Lower lobe of right lung (tissue), 2 donors: ENCODE data around the gene CLEC2A. TPM values are rescaled to one million over a fixed set of nuclear protein-coding genes. Genes with fewer than 3 reads are reported as not detected.
"Not testable (repeated sequence)": the region's sequence is repeated elsewhere in the genome, so short reads cannot be mapped to it uniquely, and the experiment has no call there.

ENCODE experiments used
- ATAC-seq, 2 donors: fragments of 200-7000 bp; cut with Tn5 transposase; one replicate each; pipeline ENCODE4 v1.9.1; 2020 to 2022; ENCODE audit warnings: mild to moderate bottlenecking in 2 of 2, moderate library complexity in 2 of 2
- DNase-seq: peaks from one replicate; pipeline ENCODE4 v3.0.0-alpha.2; 2020
- H3K27ac ChIP-seq: fragments of 200-600 bp; one replicate; pipeline ENCODE4 v1.8.0; 2022
- H3K27me3 ChIP-seq: fragments of 200-600 bp; one replicate; pipeline ENCODE4 v1.8.0; 2022; ENCODE audit warnings: low read depth
- H3K36me3 ChIP-seq: fragments of 200-600 bp; one replicate; pipeline ENCODE4 v1.8.0; 2022; ENCODE audit warnings: mild to moderate bottlenecking
- H3K4me1 ChIP-seq: fragments of 200-600 bp; one replicate; pipeline ENCODE4 v1.8.0; 2022
- H3K4me3 ChIP-seq: fragments of 200-600 bp; one replicate; pipeline ENCODE4 v1.8.0; 2022; ENCODE audit warnings: mild to moderate bottlenecking
- H3K9me3 ChIP-seq: fragments of 200-600 bp; one replicate; pipeline ENCODE4 v1.8.0; 2022
- intact Hi-C: fragments of 100-400 bp; cut with DNase I; formaldehyde crosslinking; loops from one replicate; pipeline ENCODE4 v1.11.0; 2022
- total RNA-seq: library from RNA; stranded (reverse); fragmentation: NEBNext Ultra II Directional; extraction: Animal tissue kit (Norgen Biotek cat#: 25700); gene quantifications from one replicate; pipeline ENCODE4 v1.2.1, GENCODE V29; 2021
- TF ChIP-seq, protein P1 (sequence below): fragments of 200-600 bp; IDR thresholded peaks from one replicate; pipeline ENCODE4 v1.8.0; 2022; ENCODE audit warnings: antibody characterized with exemption, mild to moderate bottlenecking
- donor health status: DM: no; HTN: yes; CAD: no; lungs with severe emphysema.

The CLEC2A gene
- total RNA-seq, 1 donor from 2014 or later, result not detected

DNA sequence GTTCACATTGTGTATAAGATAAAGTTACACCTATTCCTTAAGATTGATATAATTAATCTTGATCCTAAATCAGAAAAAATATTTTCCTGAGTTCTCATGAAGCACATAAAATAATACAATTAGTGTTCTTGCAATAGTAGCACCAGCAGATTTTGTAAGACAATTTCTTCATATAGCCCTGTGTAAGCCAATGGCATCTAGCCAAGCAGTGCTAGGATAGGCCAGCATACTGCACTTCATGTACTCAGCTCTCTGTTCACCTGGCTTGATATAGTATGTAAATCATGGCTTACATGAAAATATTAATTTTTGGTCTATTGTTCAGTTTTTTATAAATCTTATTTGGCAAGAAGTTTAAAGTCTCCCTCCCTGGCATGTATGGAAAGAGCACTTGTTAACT lies 49.0 kb downstream of the CLEC2A start:
- no peak overlapping the region for H3K27ac ChIP-seq
- intact Hi-C loops, result no loop called here
- no peaks in the 10 kb centered on the region for H3K27me3 ChIP-seq
- no peak for ATAC-seq
- TF ChIP-seq, protein P1, sequence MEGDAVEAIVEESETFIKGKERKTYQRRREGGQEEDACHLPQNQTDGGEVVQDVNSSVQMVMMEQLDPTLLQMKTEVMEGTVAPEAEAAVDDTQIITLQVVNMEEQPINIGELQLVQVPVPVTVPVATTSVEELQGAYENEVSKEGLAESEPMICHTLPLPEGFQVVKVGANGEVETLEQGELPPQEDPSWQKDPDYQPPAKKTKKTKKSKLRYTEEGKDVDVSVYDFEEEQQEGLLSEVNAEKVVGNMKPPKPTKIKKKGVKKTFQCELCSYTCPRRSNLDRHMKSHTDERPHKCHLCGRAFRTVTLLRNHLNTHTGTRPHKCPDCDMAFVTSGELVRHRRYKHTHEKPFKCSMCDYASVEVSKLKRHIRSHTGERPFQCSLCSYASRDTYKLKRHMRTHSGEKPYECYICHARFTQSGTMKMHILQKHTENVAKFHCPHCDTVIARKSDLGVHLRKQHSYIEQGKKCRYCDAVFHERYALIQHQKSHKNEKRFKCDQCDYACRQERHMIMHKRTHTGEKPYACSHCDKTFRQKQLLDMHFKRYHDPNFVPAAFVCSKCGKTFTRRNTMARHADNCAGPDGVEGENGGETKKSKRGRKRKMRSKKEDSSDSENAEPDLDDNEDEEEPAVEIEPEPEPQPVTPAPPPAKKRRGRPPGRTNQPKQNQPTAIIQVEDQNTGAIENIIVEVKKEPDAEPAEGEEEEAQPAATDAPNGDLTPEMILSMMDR, result no peak
- H3K4me1 ChIP-seq, result no peaks in the 10 kb centered on the region
- no peaks in the 10 kb centered on the region for H3K9me3 ChIP-seq
- H3K4me3 ChIP-seq, result no peak overlapping the region
- DNase-seq, result no peak
- H3K36me3 ChIP-seq, result no peaks in the 10 kb centered on the region

DNA sequence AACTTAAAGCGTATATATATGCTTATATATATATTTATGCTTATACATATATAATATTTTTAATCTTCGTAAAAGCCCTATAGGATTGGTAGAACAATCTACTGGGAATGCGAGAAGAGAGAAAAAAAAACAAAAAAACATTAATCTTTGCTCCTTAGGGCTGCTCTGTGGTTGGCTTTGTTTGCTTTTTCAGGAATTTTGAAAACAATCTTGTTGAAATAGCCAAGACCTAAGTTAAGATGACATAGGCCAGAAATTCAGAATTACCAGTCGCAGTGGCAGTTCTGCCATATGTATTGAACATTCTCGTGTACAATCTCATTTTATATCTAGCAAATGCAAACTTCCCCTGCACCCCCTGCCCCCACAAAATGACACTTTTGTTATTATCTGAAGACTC lies 50.2 kb downstream of the CLEC2A start:
- Histone ChIP-seq H3K27ac (no peak overlapping the region), H3K4me1 (no peaks in the 10 kb centered on the region), H3K9me3 (no peaks in the 10 kb centered on the region), H3K36me3 (no peaks in the 10 kb centered on the region), H3K27me3 (no peaks in the 10 kb centered on the region), H3K4me3 (no peak overlapping the region)
- TF ChIP-seq, protein P1, result no peak
- DNase-seq (no peak), ATAC-seq (no peak)
- intact Hi-C loops, result no loop called here

DNA sequence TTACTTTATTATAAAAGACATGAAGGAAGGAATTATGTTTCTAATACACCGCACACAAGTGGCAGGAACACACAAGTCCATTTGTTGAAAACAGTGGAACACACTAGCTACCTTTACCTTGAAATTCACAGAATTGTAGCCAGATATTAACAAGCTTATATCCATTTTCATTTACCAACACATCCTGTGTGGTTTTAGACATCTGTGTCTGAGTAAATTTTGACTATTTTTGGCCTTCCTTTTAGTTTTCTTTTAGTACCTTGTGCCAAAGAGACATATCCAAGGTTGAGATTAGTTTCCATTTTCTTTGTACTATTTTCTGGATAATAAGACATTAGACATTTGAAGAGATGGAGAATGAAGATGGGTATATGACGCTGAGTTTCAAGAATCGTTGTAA lies 50.9 kb downstream of the CLEC2A start, which contains the start of gene KLRF2:
Gene KLRF2 (plus strand): TSS at position 244 of the 400 bp plus-strand sequence. CDS start 107 bp downstream, at position 351.
- no peak for ATAC-seq
- no peak within 1 kb of the TSS for H3K4me3 ChIP-seq
- TF ChIP-seq, protein P1, result no peak
- H3K4me1 ChIP-seq, result no peaks in the 10 kb centered on the region
- no peaks in the 10 kb centered on the region for H3K9me3 ChIP-seq
- H3K36me3 ChIP-seq, result no peaks in the 10 kb centered on the region
- intact Hi-C loops, result no loop called here
- no peak within 1 kb of the TSS for H3K27ac ChIP-seq
- DNase-seq, result no peak
- no peaks in the 10 kb centered on the region for H3K27me3 ChIP-seq

DNA sequence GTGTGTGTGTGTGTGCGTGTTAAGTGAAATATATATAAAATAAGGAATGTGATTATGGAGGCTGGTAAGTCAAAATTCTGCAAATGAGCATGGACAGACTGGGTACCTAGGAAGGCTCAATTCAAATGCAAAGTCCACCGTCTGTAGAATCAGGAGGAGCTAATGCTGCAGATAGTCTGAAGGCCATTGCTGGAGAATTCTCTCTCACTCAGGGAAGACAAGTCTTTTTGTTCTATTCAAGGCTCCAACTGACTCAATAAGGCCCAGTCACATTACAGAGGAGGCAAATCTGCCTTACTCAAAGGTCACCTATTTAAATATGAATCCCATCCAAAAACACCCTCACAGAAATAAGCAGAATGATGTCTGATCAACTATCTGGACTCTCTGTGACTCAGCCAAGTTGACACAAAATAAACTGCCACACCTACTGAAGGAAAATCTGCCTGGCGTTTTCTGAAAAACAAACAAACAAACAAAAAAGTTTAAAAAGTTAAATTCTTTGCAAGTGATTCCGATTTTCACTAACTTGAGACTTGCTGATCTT lies 51.6 kb downstream of the CLEC2A start:
- Histone ChIP-seq H3K27me3 (no peaks in the 10 kb centered on the region), H3K36me3 (no peaks in the 10 kb centered on the region), H3K4me3 (no peak overlapping the region), H3K4me1 (no peaks in the 10 kb centered on the region), H3K27ac (no peak overlapping the region), H3K9me3 (no peaks in the 10 kb centered on the region)
- TF ChIP-seq, protein P1, result no peak
- DNase-seq (no peak), ATAC-seq (no peak)
- intact Hi-C loops, result no loop called here

DNA sequence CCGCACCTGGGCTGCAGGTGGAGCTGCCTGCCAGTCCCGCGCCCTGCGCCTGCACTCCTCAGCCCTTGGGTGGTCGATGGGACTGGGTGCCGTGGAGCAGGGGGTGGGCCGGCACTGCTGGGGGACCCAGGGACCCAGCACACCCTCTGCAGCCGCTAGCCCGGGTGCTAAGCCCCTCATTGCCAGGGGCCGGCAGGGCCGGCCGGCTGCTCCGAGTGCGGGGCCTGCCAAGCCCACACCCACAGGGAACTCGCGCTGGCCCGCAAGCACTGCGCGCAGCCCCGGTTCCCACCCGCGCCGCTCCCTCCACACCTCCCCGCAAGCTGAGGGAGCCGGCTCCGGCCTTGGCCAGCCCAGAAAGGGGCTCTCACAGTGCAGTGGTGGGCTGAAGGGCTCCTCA lies 56.0 kb downstream of the CLEC2A start:
- H3K9me3 ChIP-seq, H3K4me1 ChIP-seq, H3K4me3 ChIP-seq, H3K27me3 ChIP-seq, DNase-seq, H3K27ac ChIP-seq, ATAC-seq, intact Hi-C loops, H3K36me3 ChIP-seq: not testable (repeated sequence)

DNA sequence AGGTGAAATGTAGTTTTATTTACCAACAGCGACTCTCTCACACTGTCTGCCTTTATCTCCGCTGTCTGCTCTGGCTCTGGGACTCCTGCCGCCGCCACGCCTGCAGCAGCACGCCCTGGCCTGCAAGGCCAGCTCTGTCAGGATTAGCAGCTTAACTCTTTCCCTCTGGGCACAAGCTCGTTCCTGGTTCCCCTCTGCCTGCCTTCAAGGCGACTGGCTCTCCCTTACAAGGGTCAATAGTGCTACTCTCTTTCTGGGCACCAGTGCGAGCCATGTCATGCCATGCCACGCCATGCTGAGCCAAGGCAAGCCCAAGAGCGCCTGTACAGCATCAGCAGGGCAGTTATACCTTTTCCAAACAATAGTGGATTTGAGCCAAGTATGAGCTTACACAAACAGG lies 59.4 kb downstream of the CLEC2A start:
- intact Hi-C loops, result no loop called here
- H3K4me1 ChIP-seq, result peaks cover 7% of the 10 kb centered on the region
- no peak overlapping the region for H3K27ac ChIP-seq
- TF ChIP-seq, protein P1, result no peak
- ATAC-seq (no peak), DNase-seq (no peak)
- no peaks in the 10 kb centered on the region for H3K27me3 ChIP-seq
- no peak overlapping the region for H3K4me3 ChIP-seq
- no peaks in the 10 kb centered on the region for H3K36me3 ChIP-seq
- no peaks in the 10 kb centered on the region for H3K9me3 ChIP-seq
